Vagina (tissue), 2 donors: Measurements from ENCODE around the gene LAMTOR3. TPM values are rescaled to one million over a fixed set of nuclear protein-coding genes. Genes with fewer than 3 reads are reported as not detected.

Source experiments
- DNase-seq, 2 donors: peaks; one replicate each; pipeline ENCODE4 v3.0.0-alpha.2; 2017; ENCODE audit errors: extremely low spot score in 2 of 2
- H3K27ac ChIP-seq: fragments of 200-600 bp; sonication (generic); one replicate; pipeline ENCODE4 v1.5.1; 2019
- H3K27me3 ChIP-seq: fragments of 200-600 bp; sonication (generic); one replicate; pipeline ENCODE4 v1.5.1; 2019
- H3K36me3 ChIP-seq, 2 donors: fragments of 200-600 bp; sonication (generic); one replicate each; pipeline ENCODE4 v1.5.1; 2017 to 2019
- H3K4me1 ChIP-seq: fragments of 200-600 bp; sonication (generic); one replicate; pipeline ENCODE4 v1.5.1; 2019
- H3K4me3 ChIP-seq, 2 donors: fragments of 200-600 bp; sonication (generic); 1 replicate in 1 of 2; 2 replicates in 1 of 2; pipeline ENCODE4 v1.5.1; 2016 to 2019
- H3K9me3 ChIP-seq: fragments of 200-600 bp; sonication (generic); one replicate; pipeline ENCODE4 v1.5.1; 2019
- POLR2A ChIP-seq, 2 donors: fragments of 450-650 bp; IDR thresholded peaks; one replicate each; pipeline ENCODE4 v1.6.1; 2017; ENCODE audit warnings: antibody characterized with exemption in 2 of 2, mild to moderate bottlenecking in 2 of 2, moderate library complexity in 2 of 2
- POLR2AphosphoS5 ChIP-seq, 2 donors: sonication (generic); formaldehyde crosslinking; IDR thresholded peaks; one replicate each; pipeline ENCODE4 v1.9.0; 2017; ENCODE audit warnings: antibody characterized with exemption in 2 of 2, mild to moderate bottlenecking in 2 of 2, low read depth in 1 of 2; ENCODE audit not compliant: insufficient read depth in 1 of 2
- intact Hi-C: fragments of 100-400 bp; cut with DNase I; formaldehyde crosslinking; loops from one replicate; pipeline ENCODE4 v1.15.1; 2023
- total RNA-seq: library from RNA; depleted of rRNA; stranded (reverse); fragments of >200 nt; gene quantifications from one replicate; pipeline ENCODE4 v1.2.3, GENCODE V29; 2016
- TF ChIP-seq, protein P1 (sequence below), 3 experiments: fragments of 450-650 bp in 2 of 3; fragments of 200-600 bp in 1 of 3; sonication (generic) in 1 of 3; IDR thresholded peaks; one replicate each; pipeline ENCODE4 v1.5.1; 2017 to 2019; ENCODE audit warnings: antibody characterized with exemption in 3 of 3, mild to moderate bottlenecking in 2 of 3, moderate library complexity in 2 of 3

LAMTOR3 gene
- total RNA-seq, 1 donor from 2014 or later = 46.2 TPM

DNA sequence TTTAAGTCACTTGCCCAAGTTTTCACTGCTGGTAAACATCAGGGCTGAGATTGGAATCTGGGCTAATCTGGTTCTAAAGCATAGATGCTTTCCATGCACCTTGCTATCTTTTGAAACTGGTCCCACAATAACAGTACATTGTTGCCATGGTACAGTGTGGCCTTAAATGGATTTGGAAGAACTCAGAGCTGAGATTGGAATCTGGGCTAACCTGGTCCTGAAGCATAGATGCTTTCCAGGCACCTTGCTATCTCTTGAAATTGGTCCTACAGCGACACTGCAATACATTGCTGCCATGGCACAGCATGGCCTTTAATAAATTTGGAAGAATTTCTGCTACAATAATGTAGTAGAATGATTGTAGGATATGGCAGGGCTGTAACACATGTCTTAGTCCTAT is 49.0 kb downstream of the LAMTOR3 start:
- Histone ChIP-seq H3K27me3 (no peaks in the 10 kb centered on the region), H3K4me3 (no peak overlapping the region), H3K4me1 (no peaks in the 10 kb centered on the region), H3K27ac (no peak overlapping the region), H3K9me3 (no peaks in the 10 kb centered on the region), H3K36me3 (no peaks in the 10 kb centered on the region)
- intact Hi-C loops = no loop called here
- no peak for TF ChIP-seq POLR2A (IDR thresholded peaks at IDR 0.05)
- TF ChIP-seq, protein P1, sequence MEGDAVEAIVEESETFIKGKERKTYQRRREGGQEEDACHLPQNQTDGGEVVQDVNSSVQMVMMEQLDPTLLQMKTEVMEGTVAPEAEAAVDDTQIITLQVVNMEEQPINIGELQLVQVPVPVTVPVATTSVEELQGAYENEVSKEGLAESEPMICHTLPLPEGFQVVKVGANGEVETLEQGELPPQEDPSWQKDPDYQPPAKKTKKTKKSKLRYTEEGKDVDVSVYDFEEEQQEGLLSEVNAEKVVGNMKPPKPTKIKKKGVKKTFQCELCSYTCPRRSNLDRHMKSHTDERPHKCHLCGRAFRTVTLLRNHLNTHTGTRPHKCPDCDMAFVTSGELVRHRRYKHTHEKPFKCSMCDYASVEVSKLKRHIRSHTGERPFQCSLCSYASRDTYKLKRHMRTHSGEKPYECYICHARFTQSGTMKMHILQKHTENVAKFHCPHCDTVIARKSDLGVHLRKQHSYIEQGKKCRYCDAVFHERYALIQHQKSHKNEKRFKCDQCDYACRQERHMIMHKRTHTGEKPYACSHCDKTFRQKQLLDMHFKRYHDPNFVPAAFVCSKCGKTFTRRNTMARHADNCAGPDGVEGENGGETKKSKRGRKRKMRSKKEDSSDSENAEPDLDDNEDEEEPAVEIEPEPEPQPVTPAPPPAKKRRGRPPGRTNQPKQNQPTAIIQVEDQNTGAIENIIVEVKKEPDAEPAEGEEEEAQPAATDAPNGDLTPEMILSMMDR (IDR thresholded peaks at IDR 0.05) = no peak
- TF ChIP-seq POLR2AphosphoS5 (IDR thresholded peaks at IDR 0.05; ENCODE audit: insufficient read depth in 1 of 2, low read depth in 1 of 2) = no peak
- no peak for DNase-seq

DNA sequence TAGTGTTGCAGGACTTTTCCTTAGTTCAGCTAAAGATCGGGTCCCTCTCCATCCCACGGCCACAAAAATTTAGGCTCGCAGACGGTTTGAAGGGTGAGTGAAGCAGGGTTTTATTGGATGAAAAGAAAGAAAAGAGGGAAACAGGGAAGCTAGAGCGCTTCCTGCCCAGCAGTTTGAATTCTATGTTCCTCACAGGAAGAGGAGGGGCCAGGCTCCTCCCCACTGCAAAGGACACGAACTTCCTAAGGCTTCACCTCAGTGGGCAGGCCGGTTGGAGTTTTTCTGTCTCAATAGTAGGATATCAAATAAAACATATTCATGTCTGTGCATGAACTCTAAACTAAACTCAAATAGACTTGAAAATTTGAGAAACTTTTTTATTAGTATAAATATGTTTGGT is 50.2 kb downstream of the LAMTOR3 start:
- no peaks in the 10 kb centered on the region for H3K27me3 ChIP-seq
- no peaks in the 10 kb centered on the region for H3K36me3 ChIP-seq
- H3K27ac ChIP-seq = no peak overlapping the region
- H3K9me3 ChIP-seq = no peaks in the 10 kb centered on the region
- H3K4me1 ChIP-seq = no peaks in the 10 kb centered on the region
- intact Hi-C loops = no loop called here
- no peak overlapping the region for H3K4me3 ChIP-seq
- no peak for TF ChIP-seq POLR2AphosphoS5 (IDR thresholded peaks at IDR 0.05; ENCODE audit: insufficient read depth in 1 of 2, low read depth in 1 of 2)
- no peak for TF ChIP-seq POLR2A (IDR thresholded peaks at IDR 0.05)
- TF ChIP-seq, protein P1 (IDR thresholded peaks at IDR 0.05) = no peak
- no peak for DNase-seq

DNA sequence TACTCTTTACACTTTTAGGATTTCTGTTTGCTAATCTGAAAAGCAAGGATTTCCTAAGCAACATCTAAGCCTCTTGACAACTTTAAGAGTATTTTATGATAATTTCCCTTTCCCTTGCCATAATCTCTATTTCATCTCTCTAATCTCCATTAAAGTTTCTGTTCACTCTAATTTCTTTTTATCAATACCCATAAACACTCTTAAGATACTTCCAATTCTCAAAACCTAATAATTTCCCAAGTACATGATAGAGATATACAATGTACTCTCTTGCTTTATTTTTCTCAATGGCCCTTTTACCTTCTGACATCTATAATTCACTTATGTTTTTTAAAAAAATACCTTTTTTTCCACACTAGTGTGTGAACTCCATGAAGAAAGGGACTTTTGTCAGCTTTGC is 50.8 kb downstream of the LAMTOR3 start:
- no peak overlapping the region for H3K4me3 ChIP-seq
- no peaks in the 10 kb centered on the region for H3K9me3 ChIP-seq
- no peaks in the 10 kb centered on the region for H3K4me1 ChIP-seq
- TF ChIP-seq POLR2AphosphoS5 (IDR thresholded peaks at IDR 0.05; ENCODE audit: insufficient read depth in 1 of 2, low read depth in 1 of 2) = no peak
- H3K27me3 ChIP-seq = no peaks in the 10 kb centered on the region
- no peaks in the 10 kb centered on the region for H3K36me3 ChIP-seq
- intact Hi-C loops = no loop called here
- no peak overlapping the region for H3K27ac ChIP-seq
- DNase-seq = no peak

DNA sequence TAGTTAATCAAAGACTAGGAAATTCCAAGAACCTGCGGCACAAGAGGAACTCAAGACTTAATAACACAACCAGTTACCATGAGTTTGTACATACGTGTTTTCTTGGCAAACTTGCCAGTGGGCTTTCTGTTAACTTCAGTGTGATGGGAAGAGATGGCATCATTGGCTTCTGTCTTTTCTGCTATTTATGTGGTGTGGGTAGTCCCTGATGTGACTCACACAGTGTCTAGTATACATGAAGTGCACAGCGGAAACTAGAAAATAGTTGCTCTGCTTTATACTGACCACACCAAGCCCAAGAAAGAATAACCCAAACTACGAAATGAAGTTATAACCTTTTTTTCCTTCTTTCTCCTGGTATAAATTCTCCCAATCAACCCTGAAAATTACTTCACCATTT is 53.1 kb downstream of the LAMTOR3 start:
- TF ChIP-seq POLR2A (IDR thresholded peaks at IDR 0.05) = no peak
- TF ChIP-seq, protein P1 (IDR thresholded peaks at IDR 0.05) = no peak
- TF ChIP-seq POLR2AphosphoS5 (IDR thresholded peaks at IDR 0.05; ENCODE audit: insufficient read depth in 1 of 2, low read depth in 1 of 2) = no peak
- no peak overlapping the region for H3K27ac ChIP-seq
- no peaks in the 10 kb centered on the region for H3K4me1 ChIP-seq
- H3K4me3 ChIP-seq = no peak overlapping the region
- no peaks in the 10 kb centered on the region for H3K36me3 ChIP-seq
- intact Hi-C loops = no loop called here
- no peaks in the 10 kb centered on the region for H3K9me3 ChIP-seq
- no peaks in the 10 kb centered on the region for H3K27me3 ChIP-seq
- DNase-seq = no peak

DNA sequence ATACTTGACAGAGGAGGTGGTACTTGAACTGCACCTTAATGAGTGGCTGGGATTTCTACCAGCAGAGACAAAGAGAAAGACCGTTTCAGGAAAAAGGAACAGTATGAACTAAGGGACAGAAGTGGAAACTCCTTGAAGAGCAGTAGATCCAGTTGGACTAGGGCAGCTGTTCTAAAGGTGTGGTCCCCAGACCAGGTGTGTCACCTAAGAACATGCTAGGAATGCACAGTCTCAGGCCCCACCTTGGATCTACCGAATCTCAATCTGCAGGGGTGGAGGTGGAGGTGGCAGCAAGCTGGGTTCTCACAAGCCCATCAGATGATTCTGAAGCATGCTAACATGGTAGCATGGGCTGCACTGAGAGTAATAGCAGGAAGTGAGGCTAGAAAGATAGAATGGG is 55.3 kb downstream of the LAMTOR3 start:
- no peak for DNase-seq
- TF ChIP-seq, protein P1 (IDR thresholded peaks at IDR 0.05) = no peak
- TF ChIP-seq POLR2AphosphoS5 (IDR thresholded peaks at IDR 0.05; ENCODE audit: insufficient read depth in 1 of 2, low read depth in 1 of 2) (no peak), POLR2A (IDR thresholded peaks at IDR 0.05) (no peak)
- H3K4me3 ChIP-seq = no peak overlapping the region
- peaks cover 2% of the 10 kb centered on the region for H3K4me1 ChIP-seq
- H3K36me3 ChIP-seq = no peaks in the 10 kb centered on the region
- no peaks in the 10 kb centered on the region for H3K27me3 ChIP-seq
- no peak overlapping the region for H3K27ac ChIP-seq
- H3K9me3 ChIP-seq = no peaks in the 10 kb centered on the region
- intact Hi-C loops = no loop called here

DNA sequence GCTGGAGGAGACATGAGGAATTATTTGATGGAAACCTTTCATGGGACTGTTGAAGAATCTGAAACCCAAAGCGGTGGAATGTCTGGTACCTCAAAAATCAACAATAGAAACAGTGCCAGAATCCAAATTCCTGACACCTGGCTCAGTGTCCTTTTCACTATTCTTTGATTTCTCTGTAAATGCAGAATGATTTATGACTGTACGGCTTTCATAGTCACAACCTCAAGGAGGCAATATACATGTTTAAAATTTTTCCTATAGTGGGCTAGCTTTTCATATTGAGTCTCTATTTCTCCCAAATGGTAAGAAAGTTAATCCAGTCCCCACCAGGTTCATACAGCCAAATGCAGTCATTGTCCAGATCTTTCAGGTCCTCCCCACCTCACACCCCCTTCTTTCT is 58.3 kb downstream of the LAMTOR3 start:
- Histone ChIP-seq H3K4me3 (no peak overlapping the region), H3K4me1 (peaks cover 11% of the 10 kb centered on the region), H3K36me3 (no peaks in the 10 kb centered on the region), H3K27me3 (no peaks in the 10 kb centered on the region), H3K27ac (no peak overlapping the region), H3K9me3 (no peaks in the 10 kb centered on the region)
- no peak for DNase-seq
- TF ChIP-seq, protein P1 (IDR thresholded peaks at IDR 0.05) = no peak
- TF ChIP-seq POLR2AphosphoS5 (IDR thresholded peaks at IDR 0.05; ENCODE audit: insufficient read depth in 1 of 2, low read depth in 1 of 2) (no peak), POLR2A (IDR thresholded peaks at IDR 0.05) (no peak)
- intact Hi-C loops = no loop called here
